Measurements from ENCODE around the gene SLC24A2. TPM values are rescaled to one million over a fixed set of nuclear protein-coding genes. Genes with fewer than 3 reads are reported as not detected.

SLC24A2 gene
- total and polyA plus RNA-seq, 7 donors: 0.10 to 0.81 (median 0.36) TPM; not detected in 2

GRCh38 chr9:19769213-19769612 lies 19.6 kb downstream of the SLC24A2 start:
- Histone ChIP-seq H3K9me3 (peaks cover 0 to 5% (median 3%) of the 10 kb centered on the region in 4 donors), H3K4me1 (no peaks in the 10 kb centered on the region), H3K4me3 (no peak overlapping the region), H3K27ac (no peak overlapping the region), H3K27me3 (no peaks in the 10 kb centered on the region), H3K36me3 (no peaks in the 10 kb centered on the region)
- DNase-seq: no peak
- 60 to 71% methylated on average over 3 of the region's 3 CpGs for WGBS, 2 donors
- TF ChIP-seq POLR2AphosphoS5 (IDR thresholded peaks at IDR 0.05) (no peak), CTCF (IDR thresholded peaks at IDR 0.05) (no peak), POLR2A (IDR thresholded peaks at IDR 0.05) (no peak), EP300 (IDR thresholded peaks at IDR 0.05) (no peak)
- intact Hi-C loops (cut with DNase I): no loop called here

- no peaks in the 10 kb centered on the region for H3K4me1 ChIP-seq
- no peaks in the 10 kb centered on the region for H3K27me3 ChIP-seq
- H3K36me3 ChIP-seq: no peaks in the 10 kb centered on the region
- H3K4me3 ChIP-seq: no peak overlapping the region
- no peak overlapping the region for H3K27ac ChIP-seq
- no peak for DNase-seq
- intact Hi-C loops (cut with DNase I): no loop called here
- peaks cover 0 to 5% (median 3%) of the 10 kb centered on the region in 4 donors for H3K9me3 ChIP-seq
- TF ChIP-seq POLR2A (IDR thresholded peaks at IDR 0.05) (no peak), POLR2AphosphoS5 (IDR thresholded peaks at IDR 0.05) (no peak), EP300 (IDR thresholded peaks at IDR 0.05) (no peak), CTCF (IDR thresholded peaks at IDR 0.05) (no peak)
- WGBS, 2 donors: 68 to 73% methylated on average over 1 of the region's 1 CpG
These were observed 20.0 kb downstream of the SLC24A2 start for GRCh38 chr9:19768798-19769197.

- WGBS, 2 donors: 26 to 64% methylated on average over 1 of the region's 1 CpG
- intact Hi-C loops (cut with DNase I): no loop called here
These were observed 29.8 kb downstream of the SLC24A2 start for GRCh38 chr9:19759066-19759465.

GRCh38 chr9:19757745-19758144 lies 31.1 kb downstream of the SLC24A2 start:
- intact Hi-C loops (cut with DNase I): no loop called here
- DNase-seq: no peak

More at GRCh38 chr9:19759066-19759465, 29.8 kb downstream of the SLC24A2 start:
- no peaks in the 10 kb centered on the region for H3K4me1 ChIP-seq
- H3K9me3 ChIP-seq: no peaks in the 10 kb centered on the region
- no peak for TF ChIP-seq POLR2AphosphoS5 (IDR thresholded peaks at IDR 0.05)
- H3K27ac ChIP-seq: no peak overlapping the region
- H3K36me3 ChIP-seq: no peaks in the 10 kb centered on the region
- no peaks in the 10 kb centered on the region for H3K27me3 ChIP-seq
- H3K4me3 ChIP-seq: no peak overlapping the region
- DNase-seq: no peak

GRCh38 chr9:19754921-19755320 lies 33.9 kb downstream of the SLC24A2 start:
- WGBS, 2 donors: 87 to 88% methylated on average over 2 of the region's 2 CpGs
- Histone ChIP-seq H3K27ac (no peak overlapping the region), H3K9me3 (no peaks in the 10 kb centered on the region), H3K4me1 (no peaks in the 10 kb centered on the region), H3K36me3 (no peaks in the 10 kb centered on the region), H3K4me3 (no peak overlapping the region), H3K27me3 (no peaks in the 10 kb centered on the region)
- TF ChIP-seq EP300 (IDR thresholded peaks at IDR 0.05) (no peak), CTCF (IDR thresholded peaks at IDR 0.05) (no peak), POLR2A (IDR thresholded peaks at IDR 0.05) (no peak), POLR2AphosphoS5 (IDR thresholded peaks at IDR 0.05) (no peak)
- intact Hi-C loops (cut with DNase I): no loop called here
- DNase-seq: no peak

More at GRCh38 chr9:19757745-19758144, 31.1 kb downstream of the SLC24A2 start:
- Histone ChIP-seq H3K36me3 (no peaks in the 10 kb centered on the region), H3K9me3 (no peaks in the 10 kb centered on the region), H3K27ac (no peak overlapping the region), H3K4me3 (no peak overlapping the region), H3K27me3 (no peaks in the 10 kb centered on the region), H3K4me1 (no peaks in the 10 kb centered on the region)
- no peak for TF ChIP-seq EP300 (IDR thresholded peaks at IDR 0.05)
- no peak for TF ChIP-seq CTCF (IDR thresholded peaks at IDR 0.05)
- TF ChIP-seq POLR2AphosphoS5 (IDR thresholded peaks at IDR 0.05): no peak
- no peak for TF ChIP-seq POLR2A (IDR thresholded peaks at IDR 0.05)

Measured in sigmoid colon (tissue), 7 donors.